ENCODE measurements around the gene ALK.

Gene ALK

DNA sequence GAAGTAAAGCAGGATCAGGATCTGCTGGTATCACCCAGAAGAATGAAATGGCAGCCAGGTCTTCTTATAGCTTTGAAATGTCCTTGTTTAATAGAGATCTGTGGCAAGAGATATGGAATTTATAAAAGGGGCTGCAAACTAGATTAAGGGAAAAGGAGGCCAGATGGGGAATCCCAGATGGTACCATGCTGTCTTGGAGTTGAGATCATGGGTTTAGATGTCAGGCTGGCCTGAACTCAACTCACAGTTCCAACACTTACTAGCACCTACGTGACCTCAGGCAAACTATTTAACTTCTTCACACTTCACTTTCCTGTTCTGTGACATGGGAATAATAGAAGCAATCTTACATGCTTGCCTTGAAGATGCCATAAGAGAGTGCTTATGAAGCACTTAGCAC, 188.2 kb downstream of the ALK start:
- TF ChIP-seq, protein P1, sequence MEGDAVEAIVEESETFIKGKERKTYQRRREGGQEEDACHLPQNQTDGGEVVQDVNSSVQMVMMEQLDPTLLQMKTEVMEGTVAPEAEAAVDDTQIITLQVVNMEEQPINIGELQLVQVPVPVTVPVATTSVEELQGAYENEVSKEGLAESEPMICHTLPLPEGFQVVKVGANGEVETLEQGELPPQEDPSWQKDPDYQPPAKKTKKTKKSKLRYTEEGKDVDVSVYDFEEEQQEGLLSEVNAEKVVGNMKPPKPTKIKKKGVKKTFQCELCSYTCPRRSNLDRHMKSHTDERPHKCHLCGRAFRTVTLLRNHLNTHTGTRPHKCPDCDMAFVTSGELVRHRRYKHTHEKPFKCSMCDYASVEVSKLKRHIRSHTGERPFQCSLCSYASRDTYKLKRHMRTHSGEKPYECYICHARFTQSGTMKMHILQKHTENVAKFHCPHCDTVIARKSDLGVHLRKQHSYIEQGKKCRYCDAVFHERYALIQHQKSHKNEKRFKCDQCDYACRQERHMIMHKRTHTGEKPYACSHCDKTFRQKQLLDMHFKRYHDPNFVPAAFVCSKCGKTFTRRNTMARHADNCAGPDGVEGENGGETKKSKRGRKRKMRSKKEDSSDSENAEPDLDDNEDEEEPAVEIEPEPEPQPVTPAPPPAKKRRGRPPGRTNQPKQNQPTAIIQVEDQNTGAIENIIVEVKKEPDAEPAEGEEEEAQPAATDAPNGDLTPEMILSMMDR (conservative IDR thresholded peaks at IDR 0.05): no peak
- TF ChIP-seq ZFX (IDR thresholded peaks at IDR 0.05): no peak
- H3K27ac ChIP-seq: no peak overlapping the region

DNA sequence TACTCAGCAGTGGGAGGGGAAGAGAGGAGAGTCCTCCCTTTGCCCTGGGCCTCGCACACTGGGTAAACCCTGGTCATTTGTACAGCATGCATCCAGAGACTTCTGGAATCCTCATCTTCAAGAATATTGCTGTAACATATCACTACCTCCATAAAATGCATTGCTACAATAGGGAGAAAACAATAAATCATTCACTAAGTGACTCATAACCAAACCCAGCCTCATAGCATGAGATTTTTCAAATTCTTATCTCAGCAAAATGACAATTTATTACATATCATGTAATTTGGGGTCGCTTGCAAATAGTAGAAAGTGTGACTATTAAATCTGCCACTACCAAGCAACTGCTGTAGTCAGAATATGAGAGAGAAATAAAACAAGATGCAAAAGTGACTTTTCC, 189.4 kb downstream of the ALK start:
- TF ChIP-seq ZFX (IDR thresholded peaks at IDR 0.05): no peak
- TF ChIP-seq, protein P1 (conservative IDR thresholded peaks at IDR 0.05): no peak
- H3K27ac ChIP-seq: no peak overlapping the region

DNA sequence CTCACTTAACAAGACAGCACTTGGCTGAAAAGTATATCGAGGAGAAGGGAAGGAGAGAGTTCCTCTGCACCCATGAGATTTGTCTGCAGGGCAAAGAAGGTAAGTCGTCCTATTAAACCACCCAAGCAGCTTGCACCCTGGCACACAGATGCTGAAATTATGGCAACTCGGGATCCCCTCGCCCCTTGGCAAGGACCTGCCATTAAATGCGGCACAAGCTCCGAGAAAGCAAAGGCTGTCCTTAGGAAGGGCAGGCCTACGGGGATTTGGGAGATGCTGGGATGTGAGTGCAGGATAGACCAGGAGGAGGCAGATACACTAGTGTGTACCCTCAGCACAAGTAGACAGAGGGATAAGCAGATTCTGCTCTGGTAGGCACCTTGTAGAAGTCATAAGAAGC, 191.5 kb downstream of the ALK start:
- H3K27ac ChIP-seq: no peak overlapping the region
- no peak for TF ChIP-seq ZFX (IDR thresholded peaks at IDR 0.05)

DNA sequence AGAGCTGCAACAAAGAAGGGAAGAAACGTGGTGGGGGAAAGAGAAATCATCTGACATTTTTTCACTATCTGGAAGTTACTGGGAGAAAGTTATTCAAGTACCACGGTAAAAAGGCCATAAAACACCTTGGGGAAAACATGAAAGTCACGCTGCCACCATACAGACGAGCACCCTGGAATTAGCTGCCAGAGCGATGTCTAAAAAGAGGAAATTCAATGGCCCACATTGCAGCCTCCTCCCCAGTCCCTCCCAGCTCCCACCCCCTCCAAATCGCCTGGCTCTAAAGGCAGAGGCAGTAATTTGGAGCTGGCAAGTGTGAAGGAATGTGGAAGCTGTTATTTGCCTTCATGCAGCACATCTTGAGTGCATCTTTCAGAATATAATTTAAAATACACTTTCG, 192.0 kb downstream of the ALK start:
- no peak overlapping the region for H3K27ac ChIP-seq

DNA sequence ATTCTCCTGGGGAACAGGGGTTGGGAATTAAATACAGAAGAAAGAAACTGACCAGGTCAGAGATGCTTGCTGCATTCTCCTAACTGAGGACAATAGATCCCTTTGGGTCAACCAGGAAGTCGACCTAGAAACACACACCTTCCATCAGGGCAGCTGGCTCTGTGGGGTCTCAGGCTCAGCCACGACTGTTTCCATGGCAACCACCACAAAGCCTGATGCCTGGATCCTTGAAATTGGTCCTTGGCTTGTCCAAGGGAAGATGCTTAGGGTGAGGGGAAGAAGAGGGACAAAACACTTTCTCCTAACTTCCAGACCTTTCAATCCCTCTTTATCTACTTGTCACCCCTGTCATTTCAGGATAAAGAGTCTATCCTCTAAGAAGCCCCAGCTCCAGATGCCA, 194.4 kb downstream of the ALK start:
- no peak overlapping the region for H3K27ac ChIP-seq
- no peak for TF ChIP-seq ZFX (IDR thresholded peaks at IDR 0.05)
- TF ChIP-seq, protein P1 (conservative IDR thresholded peaks at IDR 0.05): no peak

More for the DNA sequence above, 192.0 kb downstream of the ALK start:
- no peak for TF ChIP-seq ZFX (IDR thresholded peaks at IDR 0.05)
- TF ChIP-seq, protein P1 (conservative IDR thresholded peaks at IDR 0.05): no peak

DNA sequence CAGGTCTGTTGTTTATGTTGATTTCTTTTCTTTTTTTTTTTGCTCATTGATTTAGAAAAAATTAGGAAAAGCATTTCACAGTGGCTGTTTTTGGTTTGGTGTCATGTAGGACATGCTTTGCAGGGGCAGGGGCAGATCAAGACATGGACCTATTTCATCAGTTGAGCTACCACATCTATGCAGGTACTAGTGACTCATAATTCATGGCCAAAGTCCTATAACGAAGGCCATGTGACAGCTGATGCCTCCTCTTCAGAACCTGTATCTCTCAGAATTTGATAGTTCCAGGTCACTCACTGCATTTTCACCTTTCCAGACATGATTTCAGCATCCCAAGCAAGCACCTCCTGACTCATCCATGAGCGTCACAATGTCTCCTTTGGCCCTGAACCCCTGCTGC, 195.8 kb downstream of the ALK start:
- TF ChIP-seq ZFX (IDR thresholded peaks at IDR 0.05): no peak
- TF ChIP-seq, protein P1 (conservative IDR thresholded peaks at IDR 0.05): no peak
- no peak overlapping the region for H3K27ac ChIP-seq

DNA sequence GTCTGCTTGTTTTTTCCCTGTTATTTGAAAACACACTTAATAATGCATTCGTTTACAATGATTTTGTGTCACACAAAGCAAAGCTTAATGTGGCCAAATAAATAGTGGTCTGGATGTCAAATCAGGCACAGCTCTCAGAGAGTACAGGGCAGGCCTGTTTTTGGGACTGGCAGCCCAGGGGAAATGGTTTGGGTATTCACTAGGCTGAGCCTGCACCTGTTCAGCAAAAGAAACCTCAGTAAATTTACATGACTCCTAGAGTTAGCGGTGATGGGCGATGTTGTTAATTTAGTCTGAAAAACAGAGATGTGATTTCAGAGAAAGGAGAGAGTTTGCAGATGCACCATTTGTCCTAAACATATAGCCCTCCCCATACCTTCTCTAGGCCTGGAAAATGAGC, 197.1 kb downstream of the ALK start:
- no peak overlapping the region for H3K27ac ChIP-seq

More for the DNA sequence above, 197.1 kb downstream of the ALK start:
- no peak for TF ChIP-seq ZFX (IDR thresholded peaks at IDR 0.05)
- TF ChIP-seq, protein P1 (conservative IDR thresholded peaks at IDR 0.05): no peak
